DMS 273 (cell line): ENCODE measurements around the gene TIMM13.
"Not testable (repeated sequence)": the region's sequence is repeated elsewhere in the genome, so short reads cannot be mapped to it uniquely, and the experiment has no call there.

Experiments
- DNase-seq: peaks from one replicate; lab custom pipeline; 2025; ENCODE audit not compliant: unreplicated experiment; lab: John Stamatoyannopoulos, UW

TIMM13 gene

GRCh38 chr19:2427429-2428320, at the start of gene TIMM13:
TSS of gene TIMM13 (minus strand) at chr19:2427586. CDS start at chr19:2427533, 53 bp downstream.
- peak; percentile 99 for DNase-seq

DNA sequence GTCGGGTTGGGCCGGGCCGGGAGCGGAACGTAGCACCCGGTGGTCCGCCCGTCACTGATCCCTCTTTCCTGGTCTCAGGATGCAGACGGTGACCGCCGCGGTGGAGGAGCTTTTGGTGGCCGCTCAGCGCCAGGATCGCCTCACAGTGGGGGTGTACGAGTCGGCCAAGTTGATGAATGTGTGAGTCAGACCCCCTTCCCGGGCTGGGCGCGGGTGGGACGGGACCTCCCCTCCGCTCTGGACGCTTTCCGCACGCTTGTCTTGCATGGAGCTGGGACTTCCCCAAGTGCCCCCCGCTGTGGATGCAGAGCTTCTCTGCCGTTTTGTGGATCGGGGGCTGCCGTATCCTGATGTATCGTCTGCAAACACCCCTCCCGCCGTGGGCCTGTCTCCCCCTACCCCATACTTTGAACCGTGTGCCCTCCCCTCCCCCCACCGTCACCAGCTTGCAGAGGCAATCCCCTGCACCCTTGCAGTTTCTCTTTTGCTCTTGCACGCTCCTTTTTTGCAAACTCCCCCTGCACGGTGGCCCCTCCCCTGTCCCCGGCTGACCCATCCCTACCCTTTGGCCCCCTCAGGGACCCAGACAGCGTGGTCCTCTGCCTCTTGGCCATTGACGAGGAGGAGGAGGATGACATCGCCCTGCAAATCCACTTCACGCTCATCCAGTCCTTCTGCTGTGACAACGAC, 49.2 kb upstream of the TIMM13 start:
- peak; percentile 52 for DNase-seq

GRCh38 chr19:2475702-2476450, 48.5 kb upstream of the TIMM13 start, which contains the start of gene GADD45B:
TSS of gene GADD45B (plus strand) at chr19:2476127. CDS start at chr19:2476359, 232 bp downstream.
- peak; percentile 99 for DNase-seq

- DNase-seq = peak; percentile 68
Observed at GRCh38 chr19:2475018-2475701, 47.8 kb upstream of the TIMM13 start.

DNA sequence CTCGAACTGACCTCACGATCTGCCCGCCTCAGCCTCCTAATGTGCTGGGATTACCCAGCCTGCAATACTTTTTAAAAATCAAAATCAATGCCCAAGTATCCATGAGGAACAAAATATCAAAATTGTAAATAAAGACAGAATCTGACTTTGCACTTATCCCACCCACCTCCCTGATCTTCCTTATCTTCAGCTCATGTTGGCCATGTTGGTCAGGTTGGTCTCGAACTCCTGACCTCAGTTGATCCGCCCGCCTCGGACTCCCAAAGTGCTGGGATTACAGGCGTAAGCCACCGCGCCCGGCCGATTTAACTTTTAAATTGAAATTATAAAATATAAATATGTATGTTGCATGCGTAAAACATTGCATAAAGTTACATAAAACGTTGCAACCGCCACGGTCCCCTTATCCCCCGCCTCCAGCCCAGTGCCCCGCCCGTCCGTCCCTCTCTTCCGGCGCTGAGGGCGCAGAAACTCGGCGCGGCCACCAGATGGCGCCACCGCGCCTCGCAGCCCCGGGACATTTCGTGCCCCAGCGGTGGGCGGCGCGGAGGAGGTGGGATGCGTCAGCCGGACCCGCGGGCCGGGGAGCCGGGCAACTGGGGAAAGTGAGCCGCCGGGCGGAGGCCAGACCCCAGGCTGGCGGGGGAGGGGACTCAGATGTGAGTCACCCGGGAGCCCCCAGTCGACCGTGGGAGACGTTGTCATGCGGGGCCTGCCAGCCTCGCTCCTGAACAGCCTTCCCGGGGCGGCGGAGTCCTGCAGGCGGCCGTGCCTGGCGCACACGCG, 47.0 kb upstream of the TIMM13 start:
- DNase-seq = peak; percentile 94

DNA sequence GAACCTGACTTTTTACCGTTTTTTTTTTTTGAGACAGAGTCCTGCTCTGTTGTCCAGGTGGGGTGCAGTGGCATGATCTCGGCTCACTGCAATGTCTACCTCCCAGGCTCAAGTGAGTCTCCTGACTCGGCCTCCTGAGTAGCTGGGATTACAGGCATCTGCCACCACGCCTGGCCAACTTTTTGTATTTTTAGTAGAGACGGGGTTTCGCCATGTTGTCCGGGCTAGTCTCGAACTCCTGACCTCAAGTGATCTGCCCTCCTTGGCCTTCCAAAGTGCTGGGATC, 42.5 kb upstream of the TIMM13 start:
- not testable (repeated sequence) for DNase-seq

- peak; percentile 43 for DNase-seq
Observed at GRCh38 chr19:2469102-2469914, 41.9 kb upstream of the TIMM13 start.

GRCh38 chr19:2468596-2468995, 41.2 kb upstream of the TIMM13 start:
- DNase-seq = no peak

DNA sequence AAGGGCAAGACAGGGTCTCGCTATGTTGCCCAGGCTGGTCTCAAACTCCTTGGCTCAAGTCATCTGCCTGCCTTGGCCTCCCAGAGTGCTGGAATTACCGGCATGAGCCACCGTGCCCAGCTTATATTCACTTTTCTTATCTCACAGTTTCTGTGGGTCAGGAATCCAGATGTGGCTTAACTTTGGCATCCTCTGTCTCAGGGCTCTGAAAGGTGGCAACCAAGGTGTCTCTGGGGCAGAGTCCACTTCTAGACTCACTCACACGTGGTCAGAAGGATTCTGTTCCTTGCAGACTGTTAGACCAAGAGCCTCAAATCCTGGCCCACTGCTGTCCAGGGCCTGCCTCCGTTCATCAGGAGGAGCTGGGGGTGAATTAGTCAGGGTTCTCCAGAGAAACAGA, 37.0 kb upstream of the TIMM13 start:
- no peak for DNase-seq

GRCh38 chr19:2463694-2464093, 36.3 kb upstream of the TIMM13 start:
- DNase-seq = not testable (repeated sequence)

DNA sequence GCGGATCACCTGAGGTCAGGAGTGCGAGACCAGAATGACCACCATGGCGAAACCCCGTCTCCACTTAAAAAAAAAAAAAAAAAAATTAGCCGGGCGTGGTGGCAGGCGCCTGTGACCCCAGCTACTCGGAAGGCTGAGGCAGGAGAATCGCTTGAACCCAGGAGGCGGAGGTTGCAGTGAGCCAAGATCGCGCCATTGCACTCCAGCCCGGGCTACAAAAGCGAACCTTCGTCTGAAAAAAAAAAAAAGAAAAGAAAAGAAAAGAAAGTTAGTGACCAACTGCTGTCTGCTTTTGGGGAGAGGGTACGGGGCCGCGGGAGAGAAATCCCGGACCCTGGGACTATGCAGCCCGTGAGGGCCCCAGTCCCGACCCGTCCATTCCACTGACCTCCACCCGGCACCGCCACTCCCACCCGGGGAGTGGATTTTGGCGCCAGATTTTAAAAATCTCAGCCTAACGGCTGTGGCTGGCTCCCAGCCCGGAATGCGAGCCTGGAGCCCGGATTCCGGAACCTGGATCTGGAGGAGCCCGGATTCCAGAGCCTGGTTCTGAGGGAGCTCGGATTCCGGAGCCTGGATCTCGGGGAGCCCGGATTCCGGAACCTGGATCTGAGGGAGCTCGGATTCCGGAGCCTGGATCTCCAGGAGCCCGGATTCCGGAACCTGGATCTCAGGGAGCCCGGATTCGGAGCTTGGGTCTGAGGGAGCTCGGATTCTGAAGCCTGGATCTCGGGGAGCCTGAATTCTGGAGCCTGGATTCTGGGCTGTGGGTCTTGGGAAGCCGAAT, 35.4 kb upstream of the TIMM13 start:
- peak; percentile 99 for DNase-seq

GRCh38 chr19:2461751-2462634, 34.6 kb upstream of the TIMM13 start:
- DNase-seq = peak; percentile 93

DNA sequence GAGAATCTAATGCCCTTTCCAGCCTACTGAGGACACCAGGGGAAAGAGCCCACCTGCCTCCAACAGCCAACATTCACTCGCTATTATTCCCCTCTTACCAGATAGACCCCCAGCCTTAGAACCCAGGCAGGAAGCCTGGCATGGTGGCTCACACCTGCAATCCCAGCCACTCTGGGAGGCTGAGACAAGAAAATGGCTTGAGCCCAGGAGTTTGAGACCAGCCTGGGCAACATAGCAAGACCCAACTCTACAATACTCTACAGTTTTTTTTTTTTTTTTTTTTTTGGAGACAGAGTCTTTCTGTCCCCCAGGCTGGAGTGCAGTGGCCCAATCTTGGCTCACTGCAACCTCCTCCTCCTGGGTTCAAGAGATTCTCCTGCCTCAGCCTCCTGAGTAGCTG, 32.9 kb upstream of the TIMM13 start:
- no peak for DNase-seq

GRCh38 chr19:2458776-2459175, 31.4 kb upstream of the TIMM13 start:
- DNase-seq = not testable (repeated sequence)

DNA sequence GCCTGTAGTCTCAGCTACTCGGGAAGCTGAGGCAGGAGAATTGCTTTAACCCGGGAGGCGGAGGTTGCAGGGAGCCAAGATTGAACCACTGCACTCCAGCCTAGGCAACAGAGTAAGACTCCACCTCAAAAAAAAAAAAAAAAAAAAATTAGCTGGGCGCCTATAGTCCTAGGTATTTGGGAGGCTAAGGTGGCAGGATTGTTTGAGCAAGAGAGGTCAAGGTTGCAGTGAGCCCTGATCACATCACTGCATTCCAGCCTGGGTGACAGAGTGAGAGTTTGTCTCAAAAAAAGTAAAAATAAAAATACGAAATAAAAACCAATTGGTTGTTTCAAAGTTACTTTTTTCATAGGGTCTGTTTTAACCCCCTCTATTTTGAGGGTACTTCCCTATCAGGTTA, 30.7 kb upstream of the TIMM13 start:
- DNase-seq = no peak

DNA sequence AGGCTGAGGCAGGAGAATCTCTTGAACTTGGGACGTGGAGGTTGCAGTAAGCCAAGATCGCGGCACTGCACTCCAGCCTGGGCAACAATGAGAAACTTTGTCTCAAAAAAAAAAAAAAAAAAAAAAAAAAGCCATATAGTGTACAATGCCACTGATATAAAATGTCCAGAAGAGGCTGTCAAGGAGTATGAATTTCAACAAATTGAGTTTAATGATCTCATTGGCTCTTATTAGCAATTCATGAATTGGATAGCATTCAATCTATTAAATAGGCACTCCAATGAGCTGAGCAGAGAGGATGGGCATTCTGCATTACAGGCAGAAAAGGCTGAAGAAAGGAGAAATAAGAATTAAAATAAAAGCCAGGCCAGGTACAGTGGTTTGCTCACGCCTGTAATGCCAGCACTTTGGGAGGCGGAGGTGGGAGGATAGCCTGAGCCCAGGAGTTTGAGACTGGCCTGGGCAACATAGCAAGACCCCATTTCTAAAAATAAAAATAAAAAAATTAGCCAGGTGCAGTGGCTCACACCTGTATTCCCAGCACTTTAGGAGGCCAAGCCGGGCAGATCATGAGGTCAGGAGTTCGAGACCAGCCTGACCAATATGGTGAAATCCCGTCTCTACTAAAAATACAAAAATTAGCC, 30.1 kb upstream of the TIMM13 start:
- no peak for DNase-seq
